HG02870 (cell line): ENCODE results near the gene VDAC2.

Source experiments
- ATAC-seq: cut with Tn5 transposase; IDR thresholded peaks from one replicate; pipeline ENCODE4 v1.9.1; 2021; ENCODE audit warnings: mild to moderate bottlenecking, moderate library complexity; ENCODE audit not compliant: unreplicated experiment

Gene VDAC2

GRCh38 chr10:75247797-75248196, 37.2 kb downstream of the VDAC2 start:
- ATAC-seq = no peak

GRCh38 chr10:75250934-75251333, 40.3 kb downstream of the VDAC2 start:
- no peak for ATAC-seq

GRCh38 chr10:75253281-75254220, 43.0 kb downstream of the VDAC2 start:
- no peak for ATAC-seq

- no peak for ATAC-seq
These were observed 44.1 kb downstream of the VDAC2 start for GRCh38 chr10:75254739-75255138.

- ATAC-seq = no peak
These were observed 50.4 kb downstream of the VDAC2 start for GRCh38 chr10:75260990-75261389.

GRCh38 chr10:75261813-75262705, 51.5 kb downstream of the VDAC2 start:
- no peak for ATAC-seq

- no peak for ATAC-seq
These were observed 53.2 kb downstream of the VDAC2 start for GRCh38 chr10:75263806-75264205.

GRCh38 chr10:75265856-75266255, 55.3 kb downstream of the VDAC2 start:
- no peak for ATAC-seq

- ATAC-seq = no peak
These were observed 56.3 kb downstream of the VDAC2 start for GRCh38 chr10:75266945-75267344.

GRCh38 chr10:75269605-75270004, 59.0 kb downstream of the VDAC2 start:
- no peak for ATAC-seq

GRCh38 chr10:75272094-75272493, 61.5 kb downstream of the VDAC2 start:
- ATAC-seq = no peak

- no peak for ATAC-seq
These were observed 62.3 kb downstream of the VDAC2 start for GRCh38 chr10:75272896-75273295.

- ATAC-seq = no peak
These were observed 65.7 kb downstream of the VDAC2 start for GRCh38 chr10:75276069-75276872.

GRCh38 chr10:75280236-75280635, 69.6 kb downstream of the VDAC2 start:
- no peak for ATAC-seq
